ENCODE measurements around the gene HBP1. TPM values are rescaled to one million over a fixed set of nuclear protein-coding genes. Genes with fewer than 3 reads are reported as not detected.

Gene HBP1
- total RNA-seq, 1 experiment from 2014 or later, result 31.0 TPM

GRCh38 chr7:107148721-107149120 lies 20.1 kb upstream of the HBP1 start (continued):
- TF ChIP-seq, protein P1, sequence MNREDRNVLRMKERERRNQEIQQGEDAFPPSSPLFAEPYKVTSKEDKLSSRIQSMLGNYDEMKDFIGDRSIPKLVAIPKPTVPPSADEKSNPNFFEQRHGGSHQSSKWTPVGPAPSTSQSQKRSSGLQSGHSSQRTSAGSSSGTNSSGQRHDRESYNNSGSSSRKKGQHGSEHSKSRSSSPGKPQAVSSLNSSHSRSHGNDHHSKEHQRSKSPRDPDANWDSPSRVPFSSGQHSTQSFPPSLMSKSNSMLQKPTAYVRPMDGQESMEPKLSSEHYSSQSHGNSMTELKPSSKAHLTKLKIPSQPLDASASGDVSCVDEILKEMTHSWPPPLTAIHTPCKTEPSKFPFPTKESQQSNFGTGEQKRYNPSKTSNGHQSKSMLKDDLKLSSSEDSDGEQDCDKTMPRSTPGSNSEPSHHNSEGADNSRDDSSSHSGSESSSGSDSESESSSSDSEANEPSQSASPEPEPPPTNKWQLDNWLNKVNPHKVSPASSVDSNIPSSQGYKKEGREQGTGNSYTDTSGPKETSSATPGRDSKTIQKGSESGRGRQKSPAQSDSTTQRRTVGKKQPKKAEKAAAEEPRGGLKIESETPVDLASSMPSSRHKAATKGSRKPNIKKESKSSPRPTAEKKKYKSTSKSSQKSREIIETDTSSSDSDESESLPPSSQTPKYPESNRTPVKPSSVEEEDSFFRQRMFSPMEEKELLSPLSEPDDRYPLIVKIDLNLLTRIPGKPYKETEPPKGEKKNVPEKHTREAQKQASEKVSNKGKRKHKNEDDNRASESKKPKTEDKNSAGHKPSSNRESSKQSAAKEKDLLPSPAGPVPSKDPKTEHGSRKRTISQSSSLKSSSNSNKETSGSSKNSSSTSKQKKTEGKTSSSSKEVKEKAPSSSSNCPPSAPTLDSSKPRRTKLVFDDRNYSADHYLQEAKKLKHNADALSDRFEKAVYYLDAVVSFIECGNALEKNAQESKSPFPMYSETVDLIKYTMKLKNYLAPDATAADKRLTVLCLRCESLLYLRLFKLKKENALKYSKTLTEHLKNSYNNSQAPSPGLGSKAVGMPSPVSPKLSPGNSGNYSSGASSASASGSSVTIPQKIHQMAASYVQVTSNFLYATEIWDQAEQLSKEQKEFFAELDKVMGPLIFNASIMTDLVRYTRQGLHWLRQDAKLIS (CRISPR knock-in tag; IDR thresholded peaks at IDR 0.05; ENCODE audit: borderline replicate concordance), result no peak
- TF ChIP-seq ZNF671 (CRISPR knock-in tag; IDR thresholded peaks at IDR 0.05) (no peak), ZNF416 (CRISPR knock-in tag; IDR thresholded peaks at IDR 0.05) (no peak), ZNF425 (CRISPR knock-in tag; conservative IDR thresholded peaks at IDR 0.05) (no peak), NFYB (CRISPR knock-in tag; conservative IDR thresholded peaks at IDR 0.05; ENCODE audit: low read depth) (no peak), ATF1 (CRISPR knock-in tag; IDR thresholded peaks at IDR 0.05) (no peak), ZNF396 (CRISPR knock-in tag; IDR thresholded peaks at IDR 0.05; ENCODE audit: borderline replicate concordance) (no peak), TEAD1 (CRISPR knock-in tag; IDR thresholded peaks at IDR 0.05) (no peak), FOXK1 (CRISPR knock-in tag; IDR thresholded peaks at IDR 0.05) (no peak)
- TF ChIP-seq, protein P2, sequence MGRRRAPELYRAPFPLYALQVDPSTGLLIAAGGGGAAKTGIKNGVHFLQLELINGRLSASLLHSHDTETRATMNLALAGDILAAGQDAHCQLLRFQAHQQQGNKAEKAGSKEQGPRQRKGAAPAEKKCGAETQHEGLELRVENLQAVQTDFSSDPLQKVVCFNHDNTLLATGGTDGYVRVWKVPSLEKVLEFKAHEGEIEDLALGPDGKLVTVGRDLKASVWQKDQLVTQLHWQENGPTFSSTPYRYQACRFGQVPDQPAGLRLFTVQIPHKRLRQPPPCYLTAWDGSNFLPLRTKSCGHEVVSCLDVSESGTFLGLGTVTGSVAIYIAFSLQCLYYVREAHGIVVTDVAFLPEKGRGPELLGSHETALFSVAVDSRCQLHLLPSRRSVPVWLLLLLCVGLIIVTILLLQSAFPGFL (CRISPR knock-in tag; IDR thresholded peaks at IDR 0.05; ENCODE audit: borderline replicate concordance), result no peak
- TF ChIP-seq, protein P3, sequence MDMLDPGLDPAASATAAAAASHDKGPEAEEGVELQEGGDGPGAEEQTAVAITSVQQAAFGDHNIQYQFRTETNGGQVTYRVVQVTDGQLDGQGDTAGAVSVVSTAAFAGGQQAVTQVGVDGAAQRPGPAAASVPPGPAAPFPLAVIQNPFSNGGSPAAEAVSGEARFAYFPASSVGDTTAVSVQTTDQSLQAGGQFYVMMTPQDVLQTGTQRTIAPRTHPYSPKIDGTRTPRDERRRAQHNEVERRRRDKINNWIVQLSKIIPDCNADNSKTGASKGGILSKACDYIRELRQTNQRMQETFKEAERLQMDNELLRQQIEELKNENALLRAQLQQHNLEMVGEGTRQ (CRISPR knock-in tag; IDR thresholded peaks at IDR 0.05), result no peak

DNA sequence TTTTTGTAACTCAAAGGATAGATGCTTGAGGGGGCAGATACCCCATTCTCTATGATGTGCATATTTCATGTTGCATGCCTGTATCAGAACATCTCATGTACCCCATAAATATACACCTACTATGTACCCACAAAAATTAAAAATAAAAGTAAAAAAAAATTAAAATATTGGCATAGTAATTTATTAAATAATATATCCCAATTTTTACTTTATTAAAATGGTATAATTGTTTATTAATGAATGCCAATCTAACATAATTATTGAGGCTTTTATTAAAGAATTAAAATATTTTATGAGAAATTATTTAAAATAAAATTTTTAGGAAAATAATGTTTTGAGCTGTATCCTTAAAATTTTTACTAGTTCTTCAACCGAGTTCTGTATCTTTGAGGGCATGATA lies 18.9 kb upstream of the HBP1 start:
- Mint-ChIP-seq H3K27ac (no peak overlapping the region), H3K4me3 (no peak overlapping the region), H3K27me3 (ENCODE audit: low read depth) (no peaks in the 10 kb centered on the region), H3K36me3 (no peaks in the 10 kb centered on the region), H3K4me1 (peaks cover 18% of the 10 kb centered on the region), H3K9me3 (no peaks in the 10 kb centered on the region)
- ChIA-PET CTCF (interaction anchor here (0.7 to 7.7 kb wide), 22 partner anchors 11 to 357 kb away, joined by 3 to 105 read pairs (median 4); partner anchors contain the start of gene HBP1), POLR2A (no interaction called here)
- no peak for TF ChIP-seq ZNF219 (CRISPR knock-in tag; IDR thresholded peaks at IDR 0.05; ENCODE audit: borderline replicate concordance)
- TF ChIP-seq FOXJ3 (CRISPR knock-in tag; IDR thresholded peaks at IDR 0.05; ENCODE audit: borderline replicate concordance), result no peak
- TF ChIP-seq HMGA2 (CRISPR knock-in tag; IDR thresholded peaks at IDR 0.05), result peak; percentile 94
- TF ChIP-seq, protein P4, sequence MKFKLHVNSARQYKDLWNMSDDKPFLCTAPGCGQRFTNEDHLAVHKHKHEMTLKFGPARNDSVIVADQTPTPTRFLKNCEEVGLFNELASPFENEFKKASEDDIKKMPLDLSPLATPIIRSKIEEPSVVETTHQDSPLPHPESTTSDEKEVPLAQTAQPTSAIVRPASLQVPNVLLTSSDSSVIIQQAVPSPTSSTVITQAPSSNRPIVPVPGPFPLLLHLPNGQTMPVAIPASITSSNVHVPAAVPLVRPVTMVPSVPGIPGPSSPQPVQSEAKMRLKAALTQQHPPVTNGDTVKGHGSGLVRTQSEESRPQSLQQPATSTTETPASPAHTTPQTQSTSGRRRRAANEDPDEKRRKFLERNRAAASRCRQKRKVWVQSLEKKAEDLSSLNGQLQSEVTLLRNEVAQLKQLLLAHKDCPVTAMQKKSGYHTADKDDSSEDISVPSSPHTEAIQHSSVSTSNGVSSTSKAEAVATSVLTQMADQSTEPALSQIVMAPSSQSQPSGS (CRISPR knock-in tag; IDR thresholded peaks at IDR 0.05; ENCODE audit: borderline replicate concordance, low read depth), result no peak
- ATAC-seq, result no peak
- DNase-seq (ENCODE audit: low spot score), result no peak
